Bronchial epithelial cell (primary cell): Measurements from ENCODE around the gene BTBD18. TPM values are rescaled to one million over a fixed set of nuclear protein-coding genes. Genes with fewer than 3 reads are reported as not detected.

Experiments used
- DNase-seq: peaks from one replicate; pipeline ENCODE4 v3.0.0-alpha.2; 2010; ENCODE audit warnings: low read depth
- FAIRE-seq: peaks from 2 replicates; lab custom pipeline; 2011; peaks lifted over from hg19 to GRCh38; lab: Jason Lieb, UNC
- H3K27me3 ChIP-seq: 2 replicates; pipeline ENCODE4 v1.5.1; 2011; ENCODE audit warnings: low read length; ENCODE audit not compliant: control insufficient read depth, insufficient read depth
- H3K36me3 ChIP-seq: 2 replicates; pipeline ENCODE4 v1.5.1; 2011; ENCODE audit warnings: low read length; ENCODE audit not compliant: control insufficient read depth, insufficient read depth
- H3K4me3 ChIP-seq: 2 replicates; pipeline ENCODE4 v1.5.1; 2011; ENCODE audit warnings: mild to moderate bottlenecking, low read depth, low read length, control low read depth
- total RNA-seq: library from RNA; depleted of rRNA; stranded (reverse); fragments of >200 nt; gene quantifications from 2 replicates; pipeline ENCODE4 v1.2.1, GENCODE V29; 2014
- TF ChIP-seq, protein P1 (sequence below): IDR thresholded peaks from 2 replicates; pipeline ENCODE4 v1.5.1; 2011; ENCODE audit warnings: mild to moderate bottlenecking, moderate library complexity, low read length, control low read depth, inconsistent platforms; ENCODE audit not compliant: insufficient read depth, severe bottlenecking

BTBD18 gene
- total RNA-seq, 1 donor from 2014 or later: not detected

DNA sequence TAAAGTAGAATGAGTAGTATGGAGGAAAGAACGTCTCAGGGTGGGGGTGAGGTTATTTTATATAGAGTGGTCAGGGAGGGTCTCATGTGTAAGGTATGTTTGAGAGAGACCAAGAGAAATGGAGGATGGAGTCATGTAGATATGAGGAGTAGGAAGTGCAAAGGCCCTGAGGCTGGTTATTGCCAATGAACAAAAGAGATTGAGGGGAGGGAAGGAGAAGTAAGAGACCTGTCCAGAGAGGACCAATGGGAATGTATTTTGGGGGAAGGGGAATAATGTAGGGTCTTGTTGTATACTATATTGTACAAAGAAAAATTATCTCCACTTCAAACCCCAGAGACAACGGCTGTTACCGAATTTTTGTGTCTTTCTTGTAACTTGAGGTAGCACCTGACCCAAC lies 19.7 kb upstream of the BTBD18 start:
- TF ChIP-seq, protein P1, sequence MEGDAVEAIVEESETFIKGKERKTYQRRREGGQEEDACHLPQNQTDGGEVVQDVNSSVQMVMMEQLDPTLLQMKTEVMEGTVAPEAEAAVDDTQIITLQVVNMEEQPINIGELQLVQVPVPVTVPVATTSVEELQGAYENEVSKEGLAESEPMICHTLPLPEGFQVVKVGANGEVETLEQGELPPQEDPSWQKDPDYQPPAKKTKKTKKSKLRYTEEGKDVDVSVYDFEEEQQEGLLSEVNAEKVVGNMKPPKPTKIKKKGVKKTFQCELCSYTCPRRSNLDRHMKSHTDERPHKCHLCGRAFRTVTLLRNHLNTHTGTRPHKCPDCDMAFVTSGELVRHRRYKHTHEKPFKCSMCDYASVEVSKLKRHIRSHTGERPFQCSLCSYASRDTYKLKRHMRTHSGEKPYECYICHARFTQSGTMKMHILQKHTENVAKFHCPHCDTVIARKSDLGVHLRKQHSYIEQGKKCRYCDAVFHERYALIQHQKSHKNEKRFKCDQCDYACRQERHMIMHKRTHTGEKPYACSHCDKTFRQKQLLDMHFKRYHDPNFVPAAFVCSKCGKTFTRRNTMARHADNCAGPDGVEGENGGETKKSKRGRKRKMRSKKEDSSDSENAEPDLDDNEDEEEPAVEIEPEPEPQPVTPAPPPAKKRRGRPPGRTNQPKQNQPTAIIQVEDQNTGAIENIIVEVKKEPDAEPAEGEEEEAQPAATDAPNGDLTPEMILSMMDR: no peak
- no peak overlapping the region for H3K4me3 ChIP-seq
- DNase-seq (no peak), FAIRE-seq (no peak)
- H3K27me3 ChIP-seq: no peaks in the 10 kb centered on the region
- peaks cover 4% of the 10 kb centered on the region for H3K36me3 ChIP-seq

DNA sequence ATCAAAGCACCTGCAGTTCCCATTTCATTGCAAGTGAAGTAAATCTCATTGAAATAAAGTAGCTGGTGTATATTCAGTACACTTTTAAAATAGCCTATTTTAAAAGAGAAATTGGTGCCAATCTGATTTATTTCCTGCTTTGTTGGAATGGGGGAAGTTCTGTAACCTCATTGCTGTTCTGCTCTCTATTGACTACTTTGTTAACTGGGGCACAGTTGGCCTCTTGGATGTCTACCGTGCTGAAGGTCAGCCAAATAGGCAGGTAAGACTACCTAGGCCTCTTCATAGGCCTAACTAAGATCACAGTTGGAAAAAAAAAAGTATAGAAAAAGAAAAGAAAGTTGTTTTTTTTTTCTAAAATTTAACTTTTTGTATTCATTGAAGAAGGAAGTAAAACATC lies 19.2 kb upstream of the BTBD18 start:
- DNase-seq (no peak), FAIRE-seq (no peak)
- H3K36me3 ChIP-seq: peaks cover 4% of the 10 kb centered on the region
- no peaks in the 10 kb centered on the region for H3K27me3 ChIP-seq
- no peak overlapping the region for H3K4me3 ChIP-seq
- TF ChIP-seq, protein P1: no peak

DNA sequence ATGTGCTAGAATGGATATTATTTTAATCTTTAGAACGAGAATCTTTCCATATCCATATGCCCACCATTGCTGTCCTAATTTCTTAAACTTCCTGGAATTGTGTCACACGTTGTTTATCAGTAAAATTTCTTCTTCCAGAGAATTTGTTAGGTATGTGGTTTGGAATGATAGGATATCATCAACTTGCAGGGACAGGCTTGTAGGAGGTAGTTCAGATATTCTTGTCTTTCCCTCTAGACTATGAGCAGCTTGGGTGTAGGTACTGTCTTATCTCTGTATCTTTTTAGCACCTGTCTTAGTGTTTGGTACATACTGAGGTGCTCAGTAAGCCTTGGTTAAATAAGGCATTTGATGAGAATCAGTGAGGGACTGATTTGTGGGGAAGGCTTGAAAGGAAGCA lies 13.4 kb upstream of the BTBD18 start:
- no peak for FAIRE-seq

DNA sequence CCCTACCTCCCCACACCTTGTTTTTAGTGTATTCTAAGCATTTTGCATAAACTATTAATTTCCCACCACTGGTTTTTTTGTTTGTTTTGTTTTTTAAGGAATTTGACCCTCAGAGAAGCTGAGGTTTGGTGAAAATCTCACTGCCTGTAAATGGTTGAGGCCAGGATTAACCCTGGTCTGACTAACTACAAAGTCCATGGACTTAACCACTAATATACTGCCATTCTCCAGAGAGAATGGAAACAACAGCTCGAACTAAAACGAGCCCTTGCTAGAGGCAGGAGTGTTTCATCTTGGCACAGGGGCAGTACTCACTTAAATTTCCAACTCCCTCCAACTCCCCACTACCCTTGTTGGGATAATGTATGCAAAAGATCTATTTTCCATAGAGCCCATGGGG lies 12.9 kb upstream of the BTBD18 start:
- Histone ChIP-seq H3K4me3 (peak overlapping the region; percentile 83), H3K36me3 (no peaks in the 10 kb centered on the region), H3K27me3 (no peaks in the 10 kb centered on the region)
- TF ChIP-seq, protein P1: no peak
- DNase-seq: no peak
- no peak for FAIRE-seq

More for the DNA sequence above, 13.4 kb upstream of the BTBD18 start:
- H3K36me3 ChIP-seq: no peaks in the 10 kb centered on the region
- H3K27me3 ChIP-seq: no peaks in the 10 kb centered on the region
- no peak for DNase-seq
- peak overlapping the region; percentile 83 for H3K4me3 ChIP-seq
- TF ChIP-seq, protein P1: no peak

DNA sequence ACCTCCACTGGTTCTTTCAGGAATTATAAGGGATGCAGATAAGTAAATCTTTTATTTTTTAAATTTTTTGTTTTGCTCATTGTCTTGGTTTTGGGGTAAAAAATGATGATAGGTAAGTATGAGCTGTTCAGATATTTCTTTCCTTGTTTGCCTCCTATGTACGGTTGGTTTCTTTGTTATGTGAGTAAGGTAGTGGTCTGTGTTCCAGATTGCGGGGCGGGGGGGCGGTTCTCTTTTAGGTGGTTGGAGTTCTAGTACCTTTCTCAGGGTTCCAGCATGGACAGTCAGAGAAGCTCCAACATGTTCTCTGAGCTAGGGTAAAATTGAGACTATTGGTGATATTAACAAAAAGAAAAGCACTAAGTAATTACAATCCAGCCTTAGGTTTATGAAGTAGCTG lies 12.4 kb upstream of the BTBD18 start:
- Histone ChIP-seq H3K4me3 (peak overlapping the region; percentile 83), H3K27me3 (no peaks in the 10 kb centered on the region), H3K36me3 (no peaks in the 10 kb centered on the region)
- FAIRE-seq: no peak
- TF ChIP-seq, protein P1: no peak
- no peak for DNase-seq

DNA sequence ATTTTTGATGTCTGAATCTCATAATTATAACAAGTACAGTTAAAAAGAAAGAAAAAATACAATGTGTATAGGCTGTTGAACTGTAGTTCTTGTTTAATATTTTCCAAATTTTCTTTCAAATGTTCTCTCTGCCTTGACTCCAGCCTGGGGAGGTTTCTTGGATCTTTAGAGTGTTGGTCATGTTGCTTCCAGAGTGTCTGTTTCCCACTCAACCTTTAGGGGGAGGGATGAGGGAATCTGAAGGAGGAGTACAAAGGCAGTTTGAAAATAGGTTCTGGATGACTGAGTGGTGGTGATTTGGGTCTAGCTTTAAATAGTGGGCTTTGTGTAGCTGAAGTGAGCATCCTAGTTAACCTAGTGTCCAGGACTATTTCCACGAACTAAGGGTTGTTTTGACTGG lies 11.9 kb upstream of the BTBD18 start:
- DNase-seq (no peak), FAIRE-seq (no peak)
- TF ChIP-seq, protein P1: peak; percentile 5
- H3K27me3 ChIP-seq: no peaks in the 10 kb centered on the region
- H3K36me3 ChIP-seq: no peaks in the 10 kb centered on the region
- H3K4me3 ChIP-seq: peak overlapping the region; percentile 83
